PFSK-1 (cell line): ENCODE results near the gene FMN1.

Source experiments
- FOXP2 ChIP-seq: optimal IDR thresholded peaks from 2 replicates; pipeline ENCODE3; 2011; ENCODE audit warnings: borderline replicate concordance, control low read depth, inconsistent platforms; ENCODE audit not compliant: insufficient read depth; ENCODE audit errors: extremely low read length, extremely low read depth
- POLR2AphosphoS5 ChIP-seq: IDR thresholded peaks from 2 replicates; pipeline ENCODE4 v1.6.1; 2012; ENCODE audit warnings: low read depth, mild to moderate bottlenecking, control low read depth, low read length, moderate library complexity
- SIN3A ChIP-seq: IDR thresholded peaks from 2 replicates; pipeline ENCODE4 v1.6.1; 2012; ENCODE audit warnings: mild to moderate bottlenecking, low read length, moderate library complexity, borderline replicate concordance; ENCODE audit not compliant: insufficient read depth
- TAF1 ChIP-seq: IDR thresholded peaks from 2 replicates; pipeline ENCODE4 v1.6.1; 2012; ENCODE audit warnings: low read length, control low read depth, borderline replicate concordance; ENCODE audit not compliant: insufficient read depth
- TF ChIP-seq, protein P1 (sequence below), 2 experiments: IDR thresholded peaks; 2 replicates each; pipeline versions ENCODE4 v1.6.1 to v1.8.0; 2011 to 2012; ENCODE audit warnings: low read depth in 2 of 2, low read length in 2 of 2, control low read depth in 1 of 2, inconsistent platforms in 1 of 2, mild to moderate bottlenecking in 1 of 2, moderate library complexity in 1 of 2; ENCODE audit not compliant: insufficient read depth in 1 of 2

Gene FMN1

DNA sequence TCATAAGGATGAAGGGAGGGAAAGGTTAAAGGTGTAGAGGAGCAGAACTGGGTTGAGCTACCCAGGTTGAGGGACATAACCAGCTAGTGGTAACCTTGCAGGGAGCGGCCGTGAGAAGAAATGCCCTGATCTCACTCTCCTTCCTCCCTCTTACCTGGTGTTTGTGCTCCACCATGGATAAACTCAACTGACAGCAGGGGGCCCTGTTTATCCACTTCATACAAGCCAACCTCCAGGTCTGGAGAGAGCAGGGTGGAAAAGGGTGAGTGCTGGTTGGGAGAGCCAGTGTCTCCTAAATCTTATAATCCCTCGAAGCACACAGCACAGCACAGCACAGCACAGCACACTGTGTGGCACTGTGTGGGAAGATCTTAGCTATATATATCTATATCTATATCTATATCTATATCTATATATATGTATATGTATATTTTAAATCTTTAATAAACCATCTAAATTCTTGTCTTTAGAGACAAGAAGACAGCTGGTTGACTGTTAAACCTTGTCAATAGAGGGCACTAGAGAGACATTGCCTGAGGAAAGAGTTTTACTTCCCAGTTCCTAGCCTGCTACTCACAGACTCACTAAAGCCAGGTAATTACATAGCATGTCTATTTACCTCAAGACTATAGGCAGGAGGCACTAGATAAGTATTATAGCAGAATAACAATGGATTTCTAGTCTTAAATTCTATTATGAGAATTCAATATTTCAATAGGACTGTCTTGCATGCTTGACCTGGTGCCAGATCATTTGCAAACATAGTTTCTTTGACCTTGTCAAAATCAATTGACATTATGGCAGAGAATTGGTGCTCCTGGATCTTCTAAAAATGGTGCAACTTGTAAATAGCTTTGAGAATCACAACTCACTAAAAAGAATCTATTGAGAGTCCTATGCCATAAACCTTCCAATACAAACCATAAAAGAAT lies 21.7 kb upstream of the FMN1 start:
- TF ChIP-seq POLR2AphosphoS5 (no peak), TAF1 (no peak), FOXP2 (no peak), SIN3A (no peak)
- TF ChIP-seq, protein P1, sequence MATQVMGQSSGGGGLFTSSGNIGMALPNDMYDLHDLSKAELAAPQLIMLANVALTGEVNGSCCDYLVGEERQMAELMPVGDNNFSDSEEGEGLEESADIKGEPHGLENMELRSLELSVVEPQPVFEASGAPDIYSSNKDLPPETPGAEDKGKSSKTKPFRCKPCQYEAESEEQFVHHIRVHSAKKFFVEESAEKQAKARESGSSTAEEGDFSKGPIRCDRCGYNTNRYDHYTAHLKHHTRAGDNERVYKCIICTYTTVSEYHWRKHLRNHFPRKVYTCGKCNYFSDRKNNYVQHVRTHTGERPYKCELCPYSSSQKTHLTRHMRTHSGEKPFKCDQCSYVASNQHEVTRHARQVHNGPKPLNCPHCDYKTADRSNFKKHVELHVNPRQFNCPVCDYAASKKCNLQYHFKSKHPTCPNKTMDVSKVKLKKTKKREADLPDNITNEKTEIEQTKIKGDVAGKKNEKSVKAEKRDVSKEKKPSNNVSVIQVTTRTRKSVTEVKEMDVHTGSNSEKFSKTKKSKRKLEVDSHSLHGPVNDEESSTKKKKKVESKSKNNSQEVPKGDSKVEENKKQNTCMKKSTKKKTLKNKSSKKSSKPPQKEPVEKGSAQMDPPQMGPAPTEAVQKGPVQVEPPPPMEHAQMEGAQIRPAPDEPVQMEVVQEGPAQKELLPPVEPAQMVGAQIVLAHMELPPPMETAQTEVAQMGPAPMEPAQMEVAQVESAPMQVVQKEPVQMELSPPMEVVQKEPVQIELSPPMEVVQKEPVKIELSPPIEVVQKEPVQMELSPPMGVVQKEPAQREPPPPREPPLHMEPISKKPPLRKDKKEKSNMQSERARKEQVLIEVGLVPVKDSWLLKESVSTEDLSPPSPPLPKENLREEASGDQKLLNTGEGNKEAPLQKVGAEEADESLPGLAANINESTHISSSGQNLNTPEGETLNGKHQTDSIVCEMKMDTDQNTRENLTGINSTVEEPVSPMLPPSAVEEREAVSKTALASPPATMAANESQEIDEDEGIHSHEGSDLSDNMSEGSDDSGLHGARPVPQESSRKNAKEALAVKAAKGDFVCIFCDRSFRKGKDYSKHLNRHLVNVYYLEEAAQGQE (IDR thresholded peaks at IDR 0.05; ENCODE audit: insufficient read depth in 1 of 2, low read depth in 2 of 2, low read length in 2 of 2), result no peak

DNA sequence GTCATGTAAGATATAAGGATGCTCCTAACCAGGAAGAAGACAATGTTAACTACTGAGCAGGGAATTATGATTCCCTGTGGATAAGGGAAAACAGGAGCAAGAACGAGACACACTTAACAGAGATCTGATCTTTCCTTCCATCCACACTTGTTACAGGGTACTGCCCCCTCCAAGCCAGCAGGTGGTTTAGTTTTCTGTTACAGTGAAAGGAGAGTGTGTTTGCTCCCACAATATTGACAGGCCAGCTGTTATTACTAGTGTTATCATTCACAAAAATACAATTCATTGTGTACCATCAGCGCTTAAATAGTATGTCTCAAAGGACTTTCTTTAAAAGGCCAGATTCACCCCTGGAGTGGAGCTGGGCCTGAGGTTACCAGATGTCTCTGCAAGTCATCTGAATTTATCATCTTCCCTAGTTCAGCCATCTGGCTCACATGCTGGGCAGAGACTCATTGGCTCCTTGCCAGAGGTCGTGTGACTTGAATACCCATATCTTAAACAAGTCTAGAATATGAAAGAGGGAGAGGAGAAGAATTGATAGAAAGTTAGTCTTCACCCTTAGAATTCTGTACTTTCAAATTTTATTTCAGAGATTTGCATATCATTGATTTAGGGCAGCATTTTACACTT lies 16.8 kb upstream of the FMN1 start:
- TF ChIP-seq POLR2AphosphoS5 (no peak), TAF1 (no peak), SIN3A (no peak), FOXP2 (no peak)
- TF ChIP-seq, protein P1 (IDR thresholded peaks at IDR 0.05; ENCODE audit: insufficient read depth in 1 of 2, low read depth in 2 of 2, low read length in 2 of 2), result no peak

DNA sequence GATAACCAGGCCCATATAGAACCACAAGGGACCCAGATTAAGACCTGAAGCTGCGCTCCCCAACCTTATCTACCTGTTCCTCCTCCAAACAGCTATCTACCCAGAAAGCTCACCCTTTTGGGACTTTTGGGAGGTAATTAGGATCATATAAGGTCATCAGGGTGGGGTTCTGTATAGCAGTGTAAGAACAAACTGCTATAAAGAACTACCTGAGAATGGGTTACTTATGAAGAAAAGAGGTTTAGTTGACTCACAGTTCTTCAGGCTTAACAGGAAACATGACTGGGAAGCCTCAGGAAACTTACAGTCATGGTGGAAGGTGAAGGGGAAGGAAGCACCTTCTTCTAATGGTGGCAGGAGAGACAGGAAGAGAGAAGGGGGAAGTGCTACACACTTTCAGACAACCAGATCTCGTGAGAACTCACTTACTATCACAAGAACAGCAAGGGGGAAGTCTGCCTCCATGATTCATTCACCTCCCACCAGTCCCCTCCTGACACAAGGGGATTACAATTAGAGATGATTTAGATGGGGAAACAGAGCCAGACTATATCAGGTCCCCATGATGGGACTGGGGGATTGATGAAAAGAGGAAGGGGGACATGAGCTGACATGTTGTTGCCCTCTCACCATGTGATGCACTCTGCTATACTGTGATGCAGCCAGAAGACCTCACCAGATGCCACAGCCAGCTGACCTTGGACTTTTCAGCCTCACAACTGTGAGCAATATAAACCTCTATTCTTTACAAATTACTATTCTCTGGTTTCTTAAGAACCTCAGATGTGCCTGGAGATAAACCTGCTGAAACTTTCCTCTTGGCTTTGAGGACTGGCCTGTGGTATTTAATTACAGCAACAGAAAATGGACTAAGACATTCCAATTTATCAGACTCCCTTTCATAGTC lies 15.3 kb upstream of the FMN1 start:
- no peak for TF ChIP-seq FOXP2
- no peak for TF ChIP-seq SIN3A
- no peak for TF ChIP-seq POLR2AphosphoS5
- TF ChIP-seq, protein P1 (IDR thresholded peaks at IDR 0.05; ENCODE audit: insufficient read depth in 1 of 2, low read depth in 2 of 2, low read length in 2 of 2), result no peak
- no peak for TF ChIP-seq TAF1

DNA sequence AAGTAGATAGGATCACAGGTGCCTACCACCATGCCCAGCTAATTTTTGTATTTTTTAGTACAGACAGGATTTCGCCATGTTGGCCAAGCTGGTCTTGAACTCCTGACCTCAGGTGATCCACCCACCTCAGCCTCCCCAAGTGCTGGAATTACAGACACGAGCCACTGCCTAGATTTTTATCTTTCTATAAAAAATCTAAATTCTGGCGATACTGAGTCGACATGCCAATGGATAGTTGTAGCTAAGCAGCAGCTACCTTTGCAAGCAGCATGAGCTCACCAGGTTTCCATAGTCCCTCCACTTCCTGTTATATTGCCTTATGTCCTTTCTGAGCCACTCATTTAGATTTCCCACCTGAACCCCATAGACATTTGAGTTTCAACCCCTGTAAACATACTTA lies 13.1 kb upstream of the FMN1 start:
- TF ChIP-seq TAF1 (no peak), FOXP2 (no peak), POLR2AphosphoS5 (no peak), SIN3A (no peak)

DNA sequence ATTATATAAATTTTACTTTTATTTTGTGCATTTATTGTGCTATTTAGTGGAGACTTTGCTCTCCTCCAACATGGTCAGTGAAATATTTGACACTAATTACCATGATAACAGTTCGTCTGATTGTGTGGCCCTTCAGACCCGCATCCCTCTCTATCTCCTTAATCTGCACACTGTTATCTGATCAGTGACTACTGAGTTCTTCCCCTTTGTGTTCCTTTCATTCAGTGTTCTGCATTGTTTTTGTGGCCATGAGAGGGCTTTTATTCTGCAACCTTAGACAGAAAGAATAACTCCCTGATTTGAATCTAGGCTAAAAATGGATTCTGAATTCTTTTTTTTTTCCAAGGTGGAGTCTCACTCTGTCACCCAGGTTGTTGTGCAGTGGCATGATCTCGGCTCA lies 11.9 kb upstream of the FMN1 start:
- no peak for TF ChIP-seq SIN3A
- TF ChIP-seq POLR2AphosphoS5, result no peak
- TF ChIP-seq TAF1, result no peak
- no peak for TF ChIP-seq FOXP2
- TF ChIP-seq, protein P1 (IDR thresholded peaks at IDR 0.05; ENCODE audit: insufficient read depth in 1 of 2, low read depth in 2 of 2, low read length in 2 of 2), result no peak
